ENCODE data around the gene GNA14. TPM values are rescaled to one million over a fixed set of nuclear protein-coding genes. Genes with fewer than 3 reads are reported as not detected.

GNA14 gene
- total RNA-seq, 2 experiments from 2014 or later = not detected

DNA sequence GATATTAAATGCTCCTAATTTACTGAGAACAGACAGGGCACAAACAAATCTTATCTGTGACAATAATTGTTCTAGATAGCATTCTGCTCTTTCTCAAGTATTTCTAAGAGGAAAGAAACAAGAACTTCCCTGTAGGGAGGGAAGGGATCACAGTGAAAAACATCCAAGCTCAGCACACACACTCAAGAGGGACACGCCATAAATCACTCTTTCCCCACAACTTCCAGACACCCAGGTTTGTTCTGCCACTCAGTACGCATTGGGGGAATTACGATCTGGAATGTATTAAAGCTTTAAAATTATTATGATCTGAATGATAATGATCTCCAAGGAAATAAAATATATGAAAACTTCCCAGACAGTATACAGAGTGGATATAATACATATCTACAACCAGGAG lies 221.4 kb downstream of the GNA14 start:
- TF ChIP-seq, protein P1, sequence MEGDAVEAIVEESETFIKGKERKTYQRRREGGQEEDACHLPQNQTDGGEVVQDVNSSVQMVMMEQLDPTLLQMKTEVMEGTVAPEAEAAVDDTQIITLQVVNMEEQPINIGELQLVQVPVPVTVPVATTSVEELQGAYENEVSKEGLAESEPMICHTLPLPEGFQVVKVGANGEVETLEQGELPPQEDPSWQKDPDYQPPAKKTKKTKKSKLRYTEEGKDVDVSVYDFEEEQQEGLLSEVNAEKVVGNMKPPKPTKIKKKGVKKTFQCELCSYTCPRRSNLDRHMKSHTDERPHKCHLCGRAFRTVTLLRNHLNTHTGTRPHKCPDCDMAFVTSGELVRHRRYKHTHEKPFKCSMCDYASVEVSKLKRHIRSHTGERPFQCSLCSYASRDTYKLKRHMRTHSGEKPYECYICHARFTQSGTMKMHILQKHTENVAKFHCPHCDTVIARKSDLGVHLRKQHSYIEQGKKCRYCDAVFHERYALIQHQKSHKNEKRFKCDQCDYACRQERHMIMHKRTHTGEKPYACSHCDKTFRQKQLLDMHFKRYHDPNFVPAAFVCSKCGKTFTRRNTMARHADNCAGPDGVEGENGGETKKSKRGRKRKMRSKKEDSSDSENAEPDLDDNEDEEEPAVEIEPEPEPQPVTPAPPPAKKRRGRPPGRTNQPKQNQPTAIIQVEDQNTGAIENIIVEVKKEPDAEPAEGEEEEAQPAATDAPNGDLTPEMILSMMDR (IDR thresholded peaks at IDR 0.05) = no peak
- Histone ChIP-seq H3K36me3 (ENCODE audit: insufficient read depth, low read length) (no peaks in the 10 kb centered on the region), H3K27ac (ENCODE audit: low read depth in 1 of 2, low read length in 2 of 2) (no peak overlapping the region), H3K9me3 (ENCODE audit: control insufficient read depth in 1 of 2, insufficient read depth in 1 of 2, low read length in 2 of 2) (peaks cover 0 to 5% of the 10 kb centered on the region in 2 experiments), H3K4me1 (ENCODE audit: insufficient read depth, low read length) (no peaks in the 10 kb centered on the region), H3K4me3 (ENCODE audit: low read length) (no peak overlapping the region), H3K27me3 (ENCODE audit: control insufficient read depth in 1 of 2, insufficient read depth in 2 of 2, low read length in 2 of 2) (no peaks in the 10 kb centered on the region)
- no peak for ATAC-seq (ENCODE audit: poor library complexity)
- H3K4me3 Mint-ChIP-seq = no peak overlapping the region
- intact Hi-C loops (cut with DNase I, micrococcal nuclease) = no loop called here
- H3K27me3 Mint-ChIP-seq = no peaks in the 10 kb centered on the region
- H3K9me3 Mint-ChIP-seq = peaks cover 2% of the 10 kb centered on the region
- no peaks in the 10 kb centered on the region for H3K4me1 Mint-ChIP-seq (ENCODE audit: low read depth)
- ChIA-PET POLR2A (no interaction called here), CTCF (no interaction called here)
- no peak for DNase-seq
- H3K36me3 Mint-ChIP-seq (ENCODE audit: low read depth) = no peaks in the 10 kb centered on the region
- no peak overlapping the region for H3K27ac Mint-ChIP-seq

GRCh38 chr9:77424993-77425392 lies 223.1 kb downstream of the GNA14 start:
- Histone ChIP-seq H3K9me3 (ENCODE audit: control insufficient read depth in 1 of 2, insufficient read depth in 1 of 2, low read length in 2 of 2) (peaks cover 0 to 5% of the 10 kb centered on the region in 2 experiments), H3K27ac (ENCODE audit: low read depth in 1 of 2, low read length in 2 of 2) (no peak overlapping the region), H3K4me3 (ENCODE audit: low read length) (no peak overlapping the region), H3K36me3 (ENCODE audit: insufficient read depth, low read length) (no peaks in the 10 kb centered on the region), H3K27me3 (ENCODE audit: control insufficient read depth in 1 of 2, insufficient read depth in 2 of 2, low read length in 2 of 2) (no peaks in the 10 kb centered on the region), H3K4me1 (ENCODE audit: insufficient read depth, low read length) (no peaks in the 10 kb centered on the region)
- DNase-seq (no peak), ATAC-seq (ENCODE audit: poor library complexity) (no peak)
- CTCF ChIA-PET = no interaction called here
- H3K27me3 Mint-ChIP-seq = no peaks in the 10 kb centered on the region
- H3K9me3 Mint-ChIP-seq = peaks cover 2% of the 10 kb centered on the region
- POLR2A ChIA-PET = no interaction called here
- no peaks in the 10 kb centered on the region for H3K4me1 Mint-ChIP-seq (ENCODE audit: low read depth)
- TF ChIP-seq, protein P1 (IDR thresholded peaks at IDR 0.05) = no peak
- H3K4me3 Mint-ChIP-seq = no peak overlapping the region
- intact Hi-C loops (cut with DNase I, micrococcal nuclease) = no loop called here
- no peaks in the 10 kb centered on the region for H3K36me3 Mint-ChIP-seq (ENCODE audit: low read depth)
- H3K27ac Mint-ChIP-seq = no peak overlapping the region

DNA sequence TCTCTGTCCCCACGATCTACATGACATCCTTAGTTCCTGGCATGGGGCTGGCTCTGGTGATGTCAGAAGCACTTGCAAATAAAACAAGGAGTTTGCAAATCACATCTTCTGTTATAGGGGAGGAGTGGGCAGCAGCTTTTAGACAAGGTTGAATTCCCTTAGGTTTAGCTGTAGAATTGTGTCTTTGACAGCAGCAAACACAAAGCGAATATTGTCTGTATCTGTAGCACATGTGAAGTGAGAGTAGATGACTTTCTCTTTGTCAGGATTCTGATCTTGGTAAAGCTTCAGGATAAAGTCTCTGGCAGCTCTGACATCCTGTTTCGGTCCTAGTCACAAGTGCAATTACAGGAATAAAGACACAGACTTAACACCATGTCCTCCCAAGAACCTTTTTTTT lies 224.3 kb downstream of the GNA14 start:
- Histone ChIP-seq H3K4me3 (ENCODE audit: low read length) (no peak overlapping the region), H3K9me3 (ENCODE audit: control insufficient read depth in 1 of 2, insufficient read depth in 1 of 2, low read length in 2 of 2) (peaks cover 0 to 5% of the 10 kb centered on the region in 2 experiments), H3K27me3 (ENCODE audit: control insufficient read depth in 1 of 2, insufficient read depth in 2 of 2, low read length in 2 of 2) (no peaks in the 10 kb centered on the region), H3K27ac (ENCODE audit: low read depth in 1 of 2, low read length in 2 of 2) (no peak overlapping the region), H3K36me3 (ENCODE audit: insufficient read depth, low read length) (no peaks in the 10 kb centered on the region), H3K4me1 (ENCODE audit: insufficient read depth, low read length) (no peaks in the 10 kb centered on the region)
- no peak for ATAC-seq (ENCODE audit: poor library complexity)
- H3K4me3 Mint-ChIP-seq = no peak overlapping the region
- H3K9me3 Mint-ChIP-seq = peaks cover 2% of the 10 kb centered on the region
- intact Hi-C loops (cut with DNase I, micrococcal nuclease) = no loop called here
- no peaks in the 10 kb centered on the region for H3K27me3 Mint-ChIP-seq
- POLR2A ChIA-PET = no interaction called here
- no peak overlapping the region for H3K27ac Mint-ChIP-seq
- H3K4me1 Mint-ChIP-seq (ENCODE audit: low read depth) = no peaks in the 10 kb centered on the region
- CTCF ChIA-PET = no interaction called here
- TF ChIP-seq, protein P1 (IDR thresholded peaks at IDR 0.05) = no peak
- H3K36me3 Mint-ChIP-seq (ENCODE audit: low read depth) = no peaks in the 10 kb centered on the region
- DNase-seq = no peak

Data from CD4-positive, alpha-beta T cell (primary cell).